K562 (cell line): ENCODE results near the gene BMPER. TPM values are rescaled to one million over a fixed set of nuclear protein-coding genes. Genes with fewer than 3 reads are reported as not detected.

ENCODE experiments used
- ATAC-seq: fragments of 200-7000 bp; cut with Tn5 transposase; 3 replicates; pipeline ENCODE4 v1.9.1; 2020; ENCODE audit warnings: moderate library complexity
- BruUV-seq: library from RNA; stranded (reverse); fragments of 400-500 nt; replicated peaks from 2 replicates; lab custom pipeline; 2021; lab: Mats Ljungman, UMichigan
- CTCF ChIA-PET: fragments of 300-600 bp; formaldehyde crosslinking; extraction: SDS; loops from one replicate; lab custom pipeline; 2021; ENCODE audit warnings: low intra/inter-chr PET ratio; lab: Yijun Ruan, JAX
- POLR2A ChIA-PET: fragments of 300-600, 350-650 bp; sonication (Branson Sonifier 250); formaldehyde crosslinking; extraction: SDS; loops from one replicate; lab custom pipeline; 2021; ENCODE audit warnings: antibody characterized with exemption, inconsistent platforms; lab: Yijun Ruan, JAX
- DNase-seq, 4 experiments: peaks; one replicate each; pipeline versions ENCODE4 v3.0.0 to v3.0.0-alpha.2; 2011 to 2018; ENCODE audit warnings: low spot score in 3 of 4, mixed read lengths in 3 of 4; ENCODE audit errors: extremely low read depth in 1 of 4
- FAIRE-seq: peaks from 2 replicates; lab custom pipeline; 2011; peaks lifted over from hg19 to GRCh38; lab: Jason Lieb, UNC
- H2AFZ ChIP-seq: 2 replicates; pipeline ENCODE4 v1.6.0; 2011; ENCODE audit warnings: low read depth, low read length, control low read depth, inconsistent platforms
- H3K27ac ChIP-seq: fragments of 200-600 bp; 3 replicates; pipeline ENCODE4 v1.8.0; 2011; ENCODE audit warnings: low read depth, mild to moderate bottlenecking, control low read depth, inconsistent platforms, low read length, moderate library complexity, mixed read lengths; ENCODE audit errors: extremely low read depth
- H3K27me3 ChIP-seq, 2 experiments: fragments of 300-600 bp in 1 of 2; 2 replicates in 1 of 2; 3 replicates in 1 of 2; pipeline versions ENCODE4 v1.6.0 to v1.8.0; 2011; ENCODE audit warnings: inconsistent platforms in 2 of 2, low read length in 2 of 2, mild to moderate bottlenecking in 1 of 2, mixed read lengths in 1 of 2, moderate library complexity in 1 of 2; ENCODE audit not compliant: control insufficient read depth in 2 of 2, insufficient read depth in 2 of 2
- H3K36me3 ChIP-seq: fragments of 300-600 bp; 3 replicates; pipeline ENCODE4 v1.8.0; 2011; ENCODE audit warnings: mild to moderate bottlenecking, low read length, inconsistent platforms; ENCODE audit not compliant: control insufficient read depth, insufficient read depth
- H3K4me1 ChIP-seq, 2 experiments: fragments of 200-600 bp in 1 of 2; replicated peaks in 1 of 2; 2 replicates in 1 of 2; 3 replicates in 1 of 2; pipeline versions ENCODE4 v1.5.1 to v1.8.0; 2011; ENCODE audit warnings: inconsistent platforms in 2 of 2, low read length in 2 of 2, mild to moderate bottlenecking in 1 of 2, mixed read lengths in 1 of 2, moderate library complexity in 1 of 2; ENCODE audit not compliant: control insufficient read depth in 2 of 2, insufficient read depth in 2 of 2
- H3K4me2 ChIP-seq: 2 replicates; pipeline ENCODE4 v1.6.1; 2011; ENCODE audit warnings: low read length, control low read depth, inconsistent platforms, mixed read lengths; ENCODE audit not compliant: insufficient read depth
- H3K4me3 ChIP-seq: fragments of 200-600 bp; sonication (generic), shearing (Covaris generic); 2 replicates; pipeline ENCODE4 v1.5.1; 2016; ENCODE audit warnings: control low read depth, inconsistent platforms
- H3K79me2 ChIP-seq: fragments of 200-600 bp; 3 replicates; pipeline ENCODE4 v1.8.0; 2011; ENCODE audit warnings: low read length, inconsistent platforms; ENCODE audit not compliant: control insufficient read depth, insufficient read depth
- H3K9ac ChIP-seq, 2 experiments: 2 replicates each; pipeline versions ENCODE4 v1.6.0 to v1.6.1; 2011; ENCODE audit warnings: low read depth in 2 of 2, low read length in 2 of 2, control low read depth in 1 of 2, inconsistent platforms in 1 of 2, mild to moderate bottlenecking in 1 of 2, mixed read lengths in 1 of 2; ENCODE audit not compliant: insufficient read depth in 1 of 2
- H3K9me1 ChIP-seq: one replicate; pipeline ENCODE4 v1.6.0; 2011; ENCODE audit warnings: inconsistent platforms, mild to moderate bottlenecking, low read length, moderate library complexity; ENCODE audit not compliant: control insufficient read depth, insufficient read depth
- H3K9me3 ChIP-seq: replicated peaks from 2 replicates; pipeline ENCODE4 v1.5.1; 2011; ENCODE audit warnings: low read depth, low read length, inconsistent platforms; ENCODE audit not compliant: control insufficient read depth, insufficient read depth
- H4K20me1 ChIP-seq: replicated peaks from 2 replicates; pipeline ENCODE4 v1.6.1; 2011; ENCODE audit warnings: low read length, inconsistent platforms, mixed read lengths; ENCODE audit not compliant: control insufficient read depth, insufficient read depth
- ARID1B ChIP-seq: fragments of 450-650 bp; IDR thresholded peaks from 2 replicates; pipeline ENCODE4 v1.6.1; 2016; ENCODE audit warnings: antibody characterized with exemption, mild to moderate bottlenecking, inconsistent platforms
- DIDO1 ChIP-seq: fragments of 450-650 bp; IDR thresholded peaks from 2 replicates; pipeline ENCODE4 v1.6.1; 2016; ENCODE audit warnings: low read depth, missing biosample characterization, missing genetic modification characterization
- FOXJ3 ChIP-seq: sonication (generic); formaldehyde crosslinking; IDR thresholded peaks from 2 replicates; pipeline ENCODE4 v1.4.0; 2020; ENCODE audit warnings: mild to moderate bottlenecking, missing genetic modification reagents
- ILF3 ChIP-seq: fragments of 450-650 bp; IDR thresholded peaks from 2 replicates; pipeline ENCODE4 v1.6.1; 2018; ENCODE audit warnings: antibody characterized with exemption, mild to moderate bottlenecking, moderate library complexity, borderline replicate concordance
- KHSRP ChIP-seq: fragments of 450-650 bp; IDR thresholded peaks from 2 replicates; pipeline ENCODE4 v1.6.1; 2017
- MLLT1 ChIP-seq, 2 experiments: fragments of 450-650 bp; IDR thresholded peaks; 2 replicates each; pipeline ENCODE4 v1.6.1; 2016
- MNT ChIP-seq, 2 experiments: fragments of 450-650 bp; conservative IDR thresholded peaks; 2 replicates each; pipeline ENCODE4 v1.6.1; 2017; ENCODE audit warnings: mild to moderate bottlenecking in 2 of 2, moderate library complexity in 2 of 2
- PCBP2 ChIP-seq: fragments of 200-400 bp; formaldehyde crosslinking; IDR thresholded peaks from 2 replicates; pipeline ENCODE4 v1.6.1; 2018; ENCODE audit warnings: low read length, low read depth, mild to moderate bottlenecking, moderate library complexity; ENCODE audit not compliant: poor library complexity, severe bottlenecking
- RBM25 ChIP-seq: fragments of 200-400 bp; formaldehyde crosslinking; IDR thresholded peaks from 2 replicates; pipeline ENCODE4 v1.6.1; 2018; ENCODE audit warnings: low read length, low read depth, moderate library complexity; ENCODE audit not compliant: severe bottlenecking
- RFX5 ChIP-seq: IDR thresholded peaks from 2 replicates; pipeline ENCODE4 v1.6.1; 2011; ENCODE audit warnings: low read depth, mild to moderate bottlenecking, improper control_type of control experiment, low read length
- SMARCB1 ChIP-seq: IDR thresholded peaks from 2 replicates; pipeline ENCODE4 v1.6.1; 2011; ENCODE audit warnings: improper control_type of control experiment, low read depth; ENCODE audit not compliant: insufficient read length
- ZFPM2 ChIP-seq: fragments of 250-450 bp; sonication (Bioruptor Pico); IDR thresholded peaks from 2 replicates; pipeline ENCODE4 v1.5.1; 2022; ENCODE audit warnings: mild to moderate bottlenecking
- ZZZ3 ChIP-seq: fragments of 450-650 bp; IDR thresholded peaks from 2 replicates; pipeline ENCODE4 v1.6.1; 2016; ENCODE audit warnings: antibody characterized with exemption, mild to moderate bottlenecking, moderate library complexity
- WGBS: fragments of 100-300 bp; shearing (Covaris generic); methylation state at CpG from one replicate; pipeline ENCODE4 v1.1.6; 2016; ENCODE audit warnings: low coverage, mixed read lengths; ENCODE audit not compliant: insufficient coverage; ENCODE audit errors: missing lambda C conversion rate; 5-methylcytosine and 5-hydroxymethylcytosine counted together
- in situ Hi-C: fragments of 300-500 bp; cut with MboI; formaldehyde crosslinking; loops from 4 replicates; pipeline ENCODE4 v1.15.0; 2018; ENCODE audit warnings: inconsistent platforms, mixed read lengths
- intact Hi-C: fragments of 100-400 bp; cut with micrococcal nuclease; formaldehyde crosslinking; loops from 2 replicates; pipeline ENCODE4 v1.14.2; 2022
- polyA plus RNA-seq, 8 experiments: library from polyadenylated mRNA; depleted of rRNA in 4 of 8; stranded (reverse) in 5 of 8; unstranded in 3 of 8; fragments of >200 nt; fragmentation: Nextera tagmentation in 2 of 8; fragmentation: Illumina TruSeq in 1 of 8; extraction: Ambion mirVana in 2 of 8; extraction: Trizol in 1 of 8; gene quantifications; 2 replicates each; pipeline versions ENCODE4 v1.2.1 to v1.2.3, GENCODE V29; 2011 to 2014; ENCODE audit warnings: inconsistent platforms in 1 of 8, missing spikeins in 1 of 8
- total RNA-seq, 7 experiments: library from RNA; depleted of rRNA in 6 of 7; stranded (reverse); fragments of >200 nt in 6 of 7; fragmentation: Illumina TruSeq in 2 of 7; extraction: Trizol in 2 of 7; gene quantifications; 2 replicates each; pipeline versions ENCODE4 v1.2.1 to v1.2.3, GENCODE V29; 2011 to 2021; ENCODE audit warnings: low replicate concordance in 1 of 7
- TF ChIP-seq, protein P1 (sequence below), 2 experiments: IDR thresholded peaks in 1 of 2; conservative IDR thresholded peaks in 1 of 2; 2 replicates each; pipeline ENCODE4 v1.6.1; 2016; ENCODE audit warnings: low read depth in 2 of 2, mild to moderate bottlenecking in 1 of 2, missing compliant biosample characterization in 1 of 2, missing genetic modification characterization in 1 of 2, moderate library complexity in 1 of 2

BMPER gene
- total and polyA plus RNA-seq, 9 of the 15 experiments (the other 6 are each of a cell fraction or from before 2014, with no cell fraction given): not detected

DNA sequence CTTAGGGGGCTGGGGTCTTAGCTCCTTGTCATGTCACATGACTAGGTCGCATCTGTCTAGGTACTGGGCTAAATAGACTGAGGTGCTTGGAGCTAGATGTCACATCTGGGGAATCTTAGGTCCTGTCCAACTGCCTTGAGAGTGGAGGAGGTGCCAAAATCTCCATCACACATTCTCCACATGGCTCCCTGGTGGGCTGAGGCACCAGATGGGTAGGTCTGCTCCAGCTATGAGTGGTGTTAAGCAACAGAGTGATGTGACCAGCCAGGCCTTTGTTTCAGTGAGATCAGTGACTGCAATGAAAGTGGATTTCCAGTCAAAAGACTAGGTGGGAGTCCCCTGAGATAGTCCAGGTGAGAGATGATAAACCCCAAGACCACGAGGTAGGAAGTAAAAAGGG is 251.8 kb downstream of the BMPER start:
- ATAC-seq: no peak
- POLR2A ChIA-PET: no interaction called here
- WGBS: 0% methylated on average over 2 of the region's 2 CpGs
- H3K9me1 ChIP-seq: no peaks in the 10 kb centered on the region
- CTCF ChIA-PET: no interaction called here
- H3K27ac ChIP-seq: no peak overlapping the region
- no peak overlapping the region for H3K9ac ChIP-seq
- FAIRE-seq: no peak
- in situ Hi-C loops: no loop called here
- no peaks in the 10 kb centered on the region for H4K20me1 ChIP-seq
- intact Hi-C loops: no loop called here
- DNase-seq: no peak
- no peaks in the 10 kb centered on the region for H3K4me1 ChIP-seq
- no peak overlapping the region for H2AFZ ChIP-seq
- 0 out of 2 replicates have a peak, but pooled peaks cover 2% of the 10 kb centered on the region for H3K9me3 ChIP-seq
- no peak overlapping the region for H3K4me2 ChIP-seq
- H3K4me3 ChIP-seq: no peak overlapping the region
- no peaks in the 10 kb centered on the region for H3K27me3 ChIP-seq
- BruUV-seq: no TSS peak
- no peaks in the 10 kb centered on the region for H3K36me3 ChIP-seq
- H3K79me2 ChIP-seq: no peaks in the 10 kb centered on the region
- TF ChIP-seq PCBP2 (no peak), RBM25 (no peak), KHSRP (no peak), SMARCB1 (no peak), ZZZ3 (no peak), RFX5 (no peak), FOXJ3 (CRISPR knock-in tag) (no peak), ILF3 (no peak), DIDO1 (tag) (no peak), MNT (conservative IDR thresholded peaks at IDR 0.05) (no peak), ZFPM2 (CRISPR knock-in tag) (no peak), ARID1B (no peak), MLLT1 (IDR thresholded peaks at IDR 0.05) (no peak)
- TF ChIP-seq, protein P1, sequence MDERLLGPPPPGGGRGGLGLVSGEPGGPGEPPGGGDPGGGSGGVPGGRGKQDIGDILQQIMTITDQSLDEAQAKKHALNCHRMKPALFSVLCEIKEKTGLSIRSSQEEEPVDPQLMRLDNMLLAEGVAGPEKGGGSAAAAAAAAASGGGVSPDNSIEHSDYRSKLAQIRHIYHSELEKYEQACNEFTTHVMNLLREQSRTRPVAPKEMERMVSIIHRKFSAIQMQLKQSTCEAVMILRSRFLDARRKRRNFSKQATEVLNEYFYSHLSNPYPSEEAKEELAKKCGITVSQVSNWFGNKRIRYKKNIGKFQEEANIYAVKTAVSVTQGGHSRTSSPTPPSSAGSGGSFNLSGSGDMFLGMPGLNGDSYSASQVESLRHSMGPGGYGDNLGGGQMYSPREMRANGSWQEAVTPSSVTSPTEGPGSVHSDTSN (CRISPR knock-in tag; IDR thresholded peaks at IDR 0.05; ENCODE audit: low read depth): no peak
- TF ChIP-seq, protein P1 (tag; conservative IDR thresholded peaks at IDR 0.05; ENCODE audit: low read depth): no peak
